RWPE1 (cell line): Measurements from ENCODE around the gene SSRP1.
A peak's percentile ranks its signal among the peaks of the same experiment; 100 is the strongest.
"Not testable (repeated sequence)": the region's sequence is repeated elsewhere in the genome, so short reads cannot be mapped to it uniquely, and the experiment has no call there.

Experiments
- CTCF ChIA-PET: fragments of 350-600 bp; sonication (Branson Sonifier 250); formaldehyde crosslinking; extraction: SDS; loops from one replicate; lab custom pipeline; 2021; lab: Yijun Ruan, JAX
- POLR2A ChIA-PET: fragments of 400-600 bp; formaldehyde crosslinking; extraction: SDS; loops from one replicate; lab custom pipeline; 2020; ENCODE audit warnings: antibody characterized with exemption; ENCODE audit not compliant: low non-redundant PET; lab: Yijun Ruan, JAX
- DNase-seq: peaks from one replicate; pipeline ENCODE4 v3.0.0; 2012; ENCODE audit warnings: low spot score
- H3K27ac ChIP-seq: fragments of 450-650 bp; 2 replicates; pipeline ENCODE4 v1.5.1; 2017
- TF ChIP-seq, protein P1 (sequence below): fragments of 450-650 bp; conservative IDR thresholded peaks from 2 replicates; pipeline ENCODE4 v1.5.1; 2017; ENCODE audit warnings: low read depth, mild to moderate bottlenecking

Gene SSRP1

GRCh38 chr11:57294225-57295131 is 41.2 kb downstream of the SSRP1 start:
- peak; percentile 39 for DNase-seq
- ChIA-PET POLR2A (interaction anchor here (1.0 kb wide), 1 partner anchor 10 kb away, joined by 4 read pairs; no protein-coding TSS in a partner anchor), CTCF (interaction anchor here (0.6 kb wide), 1 partner anchor 56 kb away, joined by 3 read pairs; no protein-coding TSS in a partner anchor)
- peak overlapping the region; percentile 100 for H3K27ac ChIP-seq
- TF ChIP-seq, protein P1, sequence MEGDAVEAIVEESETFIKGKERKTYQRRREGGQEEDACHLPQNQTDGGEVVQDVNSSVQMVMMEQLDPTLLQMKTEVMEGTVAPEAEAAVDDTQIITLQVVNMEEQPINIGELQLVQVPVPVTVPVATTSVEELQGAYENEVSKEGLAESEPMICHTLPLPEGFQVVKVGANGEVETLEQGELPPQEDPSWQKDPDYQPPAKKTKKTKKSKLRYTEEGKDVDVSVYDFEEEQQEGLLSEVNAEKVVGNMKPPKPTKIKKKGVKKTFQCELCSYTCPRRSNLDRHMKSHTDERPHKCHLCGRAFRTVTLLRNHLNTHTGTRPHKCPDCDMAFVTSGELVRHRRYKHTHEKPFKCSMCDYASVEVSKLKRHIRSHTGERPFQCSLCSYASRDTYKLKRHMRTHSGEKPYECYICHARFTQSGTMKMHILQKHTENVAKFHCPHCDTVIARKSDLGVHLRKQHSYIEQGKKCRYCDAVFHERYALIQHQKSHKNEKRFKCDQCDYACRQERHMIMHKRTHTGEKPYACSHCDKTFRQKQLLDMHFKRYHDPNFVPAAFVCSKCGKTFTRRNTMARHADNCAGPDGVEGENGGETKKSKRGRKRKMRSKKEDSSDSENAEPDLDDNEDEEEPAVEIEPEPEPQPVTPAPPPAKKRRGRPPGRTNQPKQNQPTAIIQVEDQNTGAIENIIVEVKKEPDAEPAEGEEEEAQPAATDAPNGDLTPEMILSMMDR: no peak

- ChIA-PET CTCF (no interaction called here), POLR2A (no interaction called here)
Measured at GRCh38 chr11:57290288-57290687, 45.4 kb downstream of the SSRP1 start.

DNA sequence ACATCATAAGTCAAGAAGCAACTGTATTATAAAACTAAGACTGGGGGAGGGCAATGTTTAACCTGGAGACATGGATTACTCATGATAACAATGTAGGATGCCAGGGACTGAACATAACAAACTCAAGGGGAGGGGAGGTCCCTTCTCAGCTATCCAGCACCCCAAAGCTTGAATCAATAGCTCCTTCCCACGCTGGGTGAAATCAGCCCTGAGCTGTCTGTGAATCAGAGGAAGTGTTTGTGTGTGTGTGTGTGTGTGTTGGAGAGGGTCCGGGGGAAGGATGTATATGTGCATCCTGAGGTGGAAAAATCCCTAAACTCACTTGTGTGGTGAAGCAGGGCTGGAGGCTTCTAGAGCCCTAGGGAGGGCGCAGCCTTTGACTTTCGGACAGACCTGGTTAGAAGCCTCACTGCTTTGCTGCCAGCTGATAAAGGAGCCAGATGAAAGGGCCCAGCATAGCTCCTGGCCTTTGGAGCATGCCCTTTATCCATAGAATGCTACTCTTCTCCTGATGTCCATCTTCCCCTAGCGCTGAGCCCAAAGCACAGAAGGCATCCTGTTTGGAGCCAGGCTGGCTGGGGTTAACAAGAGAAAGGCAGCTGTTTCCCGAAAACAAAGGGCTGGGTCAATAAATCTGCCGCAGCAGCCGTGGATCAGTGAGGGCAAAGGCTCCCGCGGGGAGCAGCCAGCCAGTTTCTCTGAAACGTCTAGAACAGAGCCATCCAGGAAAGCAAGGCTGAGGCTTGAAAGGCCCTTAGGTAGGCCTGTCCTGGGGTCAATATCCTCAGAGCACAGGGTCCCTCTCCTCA is 46.7 kb downstream of the SSRP1 start:
- ChIA-PET POLR2A (interaction anchor here (1.4 kb wide), 1 partner anchor 23 kb away, joined by 5 read pairs; no protein-coding TSS in a partner anchor), CTCF (interaction anchor here (0.6 kb wide), 1 partner anchor 39 kb away, joined by 5 read pairs; no protein-coding TSS in a partner anchor)
- DNase-seq: peak; percentile 68
- TF ChIP-seq, protein P1: no peak
- peak overlapping the region; percentile 56 for H3K27ac ChIP-seq

More at GRCh38 chr11:57290288-57290687, 45.4 kb downstream of the SSRP1 start:
- no peak overlapping the region for H3K27ac ChIP-seq
- no peak for DNase-seq
- TF ChIP-seq, protein P1: no peak

DNA sequence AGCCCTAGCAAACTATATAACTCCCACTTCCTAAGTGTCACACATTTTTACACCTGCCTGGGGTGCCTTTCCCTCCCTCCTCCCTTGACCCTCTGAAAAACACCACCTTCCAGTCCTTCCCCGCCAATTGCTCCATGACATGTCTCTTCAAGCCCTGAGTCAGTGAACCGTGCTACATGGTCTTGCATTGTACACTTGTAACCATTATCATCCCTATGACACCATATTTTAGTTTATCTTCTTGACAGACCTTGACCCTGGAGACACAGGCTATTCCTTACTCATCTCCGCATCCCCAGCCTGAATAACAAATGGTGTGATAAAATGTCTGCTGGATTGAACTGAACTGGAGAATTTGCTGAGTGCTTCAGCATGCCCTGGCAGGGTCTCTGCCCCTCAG is 47.8 kb downstream of the SSRP1 start:
- DNase-seq: no peak
- POLR2A ChIA-PET: no interaction called here
- CTCF ChIA-PET: no interaction called here
- H3K27ac ChIP-seq: no peak overlapping the region
- TF ChIP-seq, protein P1: no peak

DNA sequence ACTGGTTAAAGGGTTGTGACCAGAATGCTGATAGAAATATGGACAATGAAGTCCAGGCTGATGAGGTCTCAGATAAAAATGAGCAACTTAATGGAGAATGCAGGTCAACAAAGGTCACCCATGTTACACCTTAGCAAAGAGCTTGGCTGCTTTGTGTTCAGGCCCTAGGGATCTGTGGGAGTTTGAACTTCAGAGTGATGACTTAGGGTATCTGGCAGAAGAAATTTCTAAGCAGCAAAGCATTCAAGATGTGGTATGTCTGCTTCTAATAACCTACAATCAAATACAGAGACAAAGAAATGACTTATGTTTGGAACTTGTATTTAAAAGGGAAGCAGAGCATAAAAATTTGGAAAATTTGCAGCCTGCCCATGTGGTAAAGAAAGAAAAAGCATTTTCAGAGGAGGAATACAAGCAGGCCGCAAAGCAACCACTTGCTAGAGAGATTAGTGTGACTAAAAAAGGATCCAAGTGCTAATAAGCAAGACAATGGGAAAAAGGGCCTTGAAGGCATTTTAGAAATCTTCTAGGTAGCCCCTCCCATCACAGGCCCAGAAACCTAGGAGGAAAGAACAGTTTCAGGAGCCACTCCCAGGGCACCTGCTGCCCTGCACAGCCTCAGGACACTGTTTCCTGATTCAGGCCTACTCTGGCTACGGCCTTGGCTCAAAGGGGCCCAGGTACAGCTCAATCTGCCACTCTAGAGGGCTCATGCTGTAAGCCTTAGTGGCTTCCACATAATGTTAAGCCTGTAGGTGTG is 52.3 kb downstream of the SSRP1 start:
- POLR2A ChIA-PET: no interaction called here
- H3K27ac ChIP-seq: peak overlapping the region; percentile 23; the same call in 1 of the 2 replicates
- no peak for DNase-seq
- TF ChIP-seq, protein P1: no peak
- CTCF ChIA-PET: no interaction called here

DNA sequence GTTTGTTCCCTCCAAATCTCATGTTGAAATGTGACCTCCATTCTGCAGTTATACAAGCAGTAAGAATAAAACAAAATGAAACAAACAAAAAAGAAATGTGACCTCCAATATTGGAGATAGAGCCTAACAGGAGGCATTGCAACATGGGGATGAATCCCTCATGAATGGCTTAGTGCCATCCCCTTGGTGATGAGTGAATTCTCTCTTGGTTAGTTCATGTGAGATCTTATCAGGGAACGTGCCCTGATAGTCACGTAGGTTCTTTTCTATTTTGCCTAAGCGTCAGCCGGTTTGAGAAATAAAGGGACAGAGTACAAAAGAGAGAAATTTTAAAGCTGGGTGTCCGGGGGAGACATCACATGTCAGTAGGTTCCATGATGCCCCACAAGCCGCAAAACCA is 54.1 kb downstream of the SSRP1 start:
- CTCF ChIA-PET, POLR2A ChIA-PET: not testable (repeated sequence)

More for the DNA sequence above, 54.1 kb downstream of the SSRP1 start:
- not testable (repeated sequence) for H3K27ac ChIP-seq, DNase-seq
